Osteocyte (in vitro differentiated cells): ENCODE data around the gene ATAD5. TPM values are rescaled to one million over a fixed set of nuclear protein-coding genes. Genes with fewer than 3 reads are reported as not detected.
"Not testable (repeated sequence)": the region's sequence is repeated elsewhere in the genome, so short reads cannot be mapped to it uniquely, and the experiment has no call there.

Experiments used
- DNase-seq: peaks from one replicate; pipeline ENCODE4 v3.0.0; 2021; ENCODE audit warnings: mixed read lengths; ENCODE audit not compliant: unreplicated experiment; ENCODE audit errors: extremely low spot score
- H3K27ac Mint-ChIP-seq: one replicate; pipeline ENCODE4 v1.8.0; 2021; ENCODE audit warnings: mild to moderate bottlenecking, mixed read lengths; ENCODE audit not compliant: unreplicated experiment
- H3K27me3 Mint-ChIP-seq: one replicate; pipeline ENCODE4 v1.8.0; 2021; ENCODE audit warnings: mixed read lengths; ENCODE audit not compliant: unreplicated experiment
- H3K36me3 Mint-ChIP-seq: one replicate; pipeline ENCODE4 v1.8.0; 2021; ENCODE audit warnings: mixed read lengths; ENCODE audit not compliant: unreplicated experiment
- H3K4me1 Mint-ChIP-seq: one replicate; pipeline ENCODE4 v1.8.0; 2021; ENCODE audit warnings: mixed read lengths; ENCODE audit not compliant: unreplicated experiment
- H3K4me3 Mint-ChIP-seq: one replicate; pipeline ENCODE4 v1.8.0; 2021; ENCODE audit warnings: mild to moderate bottlenecking, moderate library complexity, mixed read lengths; ENCODE audit not compliant: unreplicated experiment
- H3K9me3 Mint-ChIP-seq: one replicate; pipeline ENCODE4 v1.8.0; 2021; ENCODE audit warnings: mixed read lengths; ENCODE audit not compliant: unreplicated experiment
- CTCF ChIP-seq: fragments of 200-600 bp; sonication (generic); IDR thresholded peaks from 2 replicates; pipeline ENCODE4 v1.5.0; 2021; ENCODE audit warnings: antibody characterized with exemption, mild to moderate bottlenecking, moderate library complexity
- total RNA-seq: library from RNA; stranded (reverse); gene quantifications from 2 replicates; pipeline ENCODE4 v1.2.1, GENCODE V29; 2021

The ATAD5 gene
- total RNA-seq, 1 donor from 2014 or later: 3.0 TPM

- Mint-ChIP-seq H3K27ac (no peak overlapping the region), H3K4me1 (peaks cover 1% of the 10 kb centered on the region), H3K9me3 (no peaks in the 10 kb centered on the region), H3K27me3 (no peaks in the 10 kb centered on the region), H3K36me3 (peaks cover 9% of the 10 kb centered on the region), H3K4me3 (no peak overlapping the region)
- TF ChIP-seq CTCF: no peak
- DNase-seq: no peak
Measured at GRCh38 chr17:30807896-30808295, 23.9 kb upstream of the ATAD5 start.

GRCh38 chr17:30808785-30809286 is 22.9 kb upstream of the ATAD5 start:
- Mint-ChIP-seq H3K36me3 (peaks cover 2% of the 10 kb centered on the region), H3K9me3 (no peaks in the 10 kb centered on the region), H3K4me3 (no peak overlapping the region), H3K27ac (no peak overlapping the region), H3K27me3 (no peaks in the 10 kb centered on the region), H3K4me1 (peaks cover 1% of the 10 kb centered on the region)
- no peak for TF ChIP-seq CTCF
- DNase-seq: no peak

GRCh38 chr17:30809867-30810266 is 21.9 kb upstream of the ATAD5 start:
- Mint-ChIP-seq H3K27me3 (no peaks in the 10 kb centered on the region), H3K27ac (no peak overlapping the region), H3K9me3 (no peaks in the 10 kb centered on the region), H3K4me3 (no peak overlapping the region), H3K36me3 (no peaks in the 10 kb centered on the region), H3K4me1 (peaks cover 1% of the 10 kb centered on the region)
- no peak for DNase-seq
- no peak for TF ChIP-seq CTCF

DNA sequence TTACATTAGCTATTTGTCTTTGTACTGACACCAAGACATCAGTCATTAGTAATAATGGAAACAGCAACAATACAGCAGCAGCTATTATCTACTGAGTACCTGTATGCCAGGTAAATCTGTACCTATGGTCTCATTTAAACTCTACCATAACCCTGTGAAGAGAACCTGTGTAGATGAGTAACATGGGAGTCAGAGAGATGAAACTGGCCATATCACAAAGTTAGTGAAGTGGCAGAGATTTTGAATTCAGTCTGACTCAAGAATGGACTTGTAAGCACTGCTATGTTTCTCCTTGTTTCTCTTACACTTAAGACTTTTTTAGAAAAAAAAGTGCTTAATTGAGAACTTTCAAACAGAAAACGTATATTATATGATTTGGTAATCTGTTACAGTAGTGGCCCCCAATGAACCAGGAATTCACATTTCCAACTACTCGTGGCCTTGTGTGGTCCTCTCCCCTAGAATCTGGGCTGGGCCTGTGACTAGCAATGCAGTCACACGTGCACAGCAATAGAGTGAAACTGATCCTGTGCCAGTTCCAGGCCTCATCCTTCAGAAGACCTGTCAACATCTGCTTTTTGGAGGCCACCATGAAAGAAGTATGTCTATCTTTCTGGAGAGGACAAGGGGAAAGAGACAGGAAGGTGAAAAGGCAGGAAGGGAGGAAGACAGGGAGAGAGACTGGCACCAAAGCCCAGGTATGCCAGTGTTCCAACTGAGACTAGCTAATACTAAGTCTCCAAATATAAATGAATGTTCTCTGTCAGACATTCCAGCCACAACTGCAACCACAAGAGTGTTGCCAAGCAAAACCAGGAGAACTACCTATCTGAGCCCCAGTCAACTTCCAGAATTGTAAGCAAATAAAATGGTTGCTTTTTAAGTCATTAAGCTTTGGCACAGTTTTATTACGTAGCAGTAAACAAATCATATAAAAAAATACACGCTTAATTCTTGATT is 19.3 kb upstream of the ATAD5 start:
- no peak overlapping the region for H3K27ac Mint-ChIP-seq

DNA sequence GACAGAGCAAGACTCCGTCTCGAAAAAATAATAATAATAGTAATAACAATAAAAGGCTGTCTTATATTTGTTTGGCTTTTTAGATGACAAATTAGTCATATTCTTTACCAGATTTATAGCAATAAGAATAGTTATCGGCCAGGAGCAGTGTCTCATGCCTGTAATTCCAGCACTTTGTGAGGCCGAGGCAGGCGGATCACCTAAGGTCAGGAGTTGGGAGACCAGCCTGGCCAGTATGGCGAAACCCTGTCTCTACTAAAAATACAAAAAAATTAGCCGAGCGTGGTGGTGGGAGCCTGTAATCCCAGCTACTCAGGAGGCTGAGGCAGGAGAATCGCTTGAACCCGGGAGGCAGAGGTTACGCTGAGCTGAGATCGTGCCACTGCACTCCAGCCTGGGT is 17.5 kb upstream of the ATAD5 start:
- H3K27ac Mint-ChIP-seq, H3K4me1 Mint-ChIP-seq, H3K36me3 Mint-ChIP-seq, H3K4me3 Mint-ChIP-seq, DNase-seq, H3K9me3 Mint-ChIP-seq, H3K27me3 Mint-ChIP-seq: not testable (repeated sequence)

More for the DNA sequence above, 19.3 kb upstream of the ATAD5 start:
- no peak for DNase-seq
- Mint-ChIP-seq H3K27me3 (no peaks in the 10 kb centered on the region), H3K9me3 (no peaks in the 10 kb centered on the region), H3K4me3 (no peak overlapping the region), H3K4me1 (peaks cover 1% of the 10 kb centered on the region), H3K36me3 (no peaks in the 10 kb centered on the region)
- TF ChIP-seq CTCF: no peak

- H3K27ac Mint-ChIP-seq, H3K4me3 Mint-ChIP-seq, DNase-seq, H3K4me1 Mint-ChIP-seq, H3K27me3 Mint-ChIP-seq, H3K9me3 Mint-ChIP-seq, H3K36me3 Mint-ChIP-seq: not testable (repeated sequence)
Measured at GRCh38 chr17:30814860-30815259, 16.9 kb upstream of the ATAD5 start.
